Spleen (tissue), 11 donors: ENCODE results near the gene ADGRD1. TPM values are rescaled to one million over a fixed set of nuclear protein-coding genes. Genes with fewer than 3 reads are reported as not detected.

Source experiments
- DNase-seq: peaks from one replicate; pipeline ENCODE4 v3.0.0-alpha.2; 2020
- H3K27ac ChIP-seq, 8 donors: fragments of 200-600 bp; sonication (generic) in 7 of 8; 1 replicate in 4 of 8; 2 replicates in 4 of 8; pipeline versions ENCODE4 v1.5.0 to v1.8.0; 2016 to 2021; ENCODE audit warnings: inconsistent platforms in 4 of 8, mild to moderate bottlenecking in 4 of 8, moderate library complexity in 1 of 8
- H3K27me3 ChIP-seq, 7 donors: fragments of 200-600 bp; sonication (generic) in 6 of 7; replicated peaks in 1 of 7; 1 replicate in 4 of 7; 2 replicates in 3 of 7; pipeline versions ENCODE4 v1.5.0 to v1.8.0; 2016 to 2021; ENCODE audit warnings: inconsistent platforms in 3 of 7, mild to moderate bottlenecking in 1 of 7
- H3K36me3 ChIP-seq, 6 donors: fragments of 200-600 bp; sonication (generic) in 5 of 6; 1 replicate in 4 of 6; 2 replicates in 2 of 6; pipeline versions ENCODE4 v1.5.0 to v1.8.0; 2016 to 2021; ENCODE audit warnings: inconsistent platforms in 2 of 6
- H3K4me1 ChIP-seq, 6 donors: fragments of 200-600 bp; sonication (generic) in 5 of 6; 1 replicate in 3 of 6; 2 replicates in 3 of 6; pipeline versions ENCODE4 v1.5.0 to v1.8.0; 2016 to 2021; ENCODE audit warnings: inconsistent platforms in 3 of 6
- H3K4me3 ChIP-seq, 8 donors: fragments of 200-600 bp; sonication (generic) in 7 of 8; 1 replicate in 4 of 8; 2 replicates in 4 of 8; pipeline versions ENCODE4 v1.5.0 to v1.8.0; 2016 to 2021; ENCODE audit warnings: inconsistent platforms in 4 of 8, mild to moderate bottlenecking in 4 of 8, moderate library complexity in 2 of 8
- H3K9me3 ChIP-seq, 8 donors: fragments of 200-600 bp; sonication (generic) in 7 of 8; 1 replicate in 4 of 8; 2 replicates in 4 of 8; pipeline versions ENCODE4 v1.5.0 to v1.8.0; 2016 to 2021; ENCODE audit warnings: inconsistent platforms in 4 of 8
- CTCF ChIP-seq, 11 experiments: fragments of 200-600 bp in 7 of 11; fragments of 450-650 bp in 4 of 11; sonication (generic) in 4 of 11; IDR thresholded peaks in 8 of 11; conservative IDR thresholded peaks in 3 of 11; 1 replicate in 7 of 11; 2 replicates in 4 of 11; pipeline versions ENCODE4 v1.4.0 to v1.8.0; 2016 to 2021; ENCODE audit warnings: antibody characterized with exemption in 11 of 11, inconsistent platforms in 4 of 11, mild to moderate bottlenecking in 1 of 11
- POLR2A ChIP-seq, 3 donors: fragments of 450-650 bp; IDR thresholded peaks; one replicate each; pipeline ENCODE4 v1.5.1; 2017; ENCODE audit warnings: antibody characterized with exemption in 3 of 3, mild to moderate bottlenecking in 1 of 3
- POLR2AphosphoS5 ChIP-seq, 3 donors: sonication (generic); formaldehyde crosslinking; IDR thresholded peaks; one replicate each; pipeline ENCODE4 v1.5.1; 2017; ENCODE audit warnings: antibody characterized with exemption in 3 of 3
- WGBS, 5 donors: extraction: QIAGEN DNeasy Blood & Tissue Kit in 3 of 5; methylation state at CpG; one replicate each; pipeline versions ENCODE4 v1.1.5 to v1.1.7; 2013 to 2018; 5-methylcytosine and 5-hydroxymethylcytosine counted together
- intact Hi-C: fragments of 100-400 bp; cut with DNase I; formaldehyde crosslinking; loops from one replicate; pipeline ENCODE4 v1.15.0; 2023; ENCODE audit warnings: low total_unique reads
- polyA plus RNA-seq, 3 donors: library from polyadenylated mRNA; stranded (reverse); fragments of 200-250 nt; gene quantifications; one replicate each; pipeline ENCODE4 v1.2.1, GENCODE V29; 2013
- total RNA-seq, 7 donors: library from RNA; depleted of rRNA in 3 of 7; stranded (reverse); fragments of >200 nt in 3 of 7; fragmentation: NEBNext Ultra II Directional in 4 of 7; extraction: Animal tissue kit (Norgen Biotek cat#: 25700) in 4 of 7; gene quantifications; one replicate each; pipeline versions ENCODE4 v1.1.0 to v1.2.1, GENCODE V29; 2016 to 2021
- donor health status: healthy with polysubstance abuse.
- donor health status: DM: no; HTN: no; CAD: no; lungs with moderate emphysema.
- donor health status: DM: no; HTN: no; CAD: no.
- donor health status: Bipolar disorder and iron deficiency.
- donor health status: healthy.
- donor health status: DM: no; HTN: no; CAD: no.
- donor health status: DM: yes; HTN: yes; CAD: no.

ADGRD1 gene
- total and polyA plus RNA-seq, 10 donors, result 0.89 to 9.7 (median 4.8) TPM

GRCh38 chr12:131076296-131076695, 122.6 kb downstream of the ADGRD1 start:
- Histone ChIP-seq H3K36me3 (no peaks in the 10 kb centered on the region), H3K27ac (no peak overlapping the region), H3K4me3 (no peak overlapping the region), H3K27me3 (peaks cover 0 to 3% (median 0%) of the 10 kb centered on the region in 7 donors), H3K4me1 (no peaks in the 10 kb centered on the region), H3K9me3 (peaks cover 0 to 6% (median 0%) of the 10 kb centered on the region in 8 donors)
- intact Hi-C loops, result no loop called here
- TF ChIP-seq CTCF (IDR thresholded peaks at IDR 0.05 in 8 of 11, conservative IDR thresholded peaks at IDR 0.05 in 3 of 11) (no peak), POLR2A (IDR thresholded peaks at IDR 0.05) (no peak), POLR2AphosphoS5 (IDR thresholded peaks at IDR 0.05) (no peak)
- WGBS, 5 donors, result 79 to 89% (median 81%) methylated on average over 3 of the region's 3 CpGs
- no peak for DNase-seq

GRCh38 chr12:131076791-131077747, 123.4 kb downstream of the ADGRD1 start:
- intact Hi-C loops, result no loop called here
- no peak for TF ChIP-seq POLR2AphosphoS5 (IDR thresholded peaks at IDR 0.05)
- no peak for TF ChIP-seq CTCF (IDR thresholded peaks at IDR 0.05 in 8 of 11, conservative IDR thresholded peaks at IDR 0.05 in 3 of 11)
- no peak for TF ChIP-seq POLR2A (IDR thresholded peaks at IDR 0.05)
- Histone ChIP-seq H3K9me3 (peaks cover 0 to 6% (median 0%) of the 10 kb centered on the region in 8 donors), H3K27me3 (peaks cover 0 to 3% (median 0%) of the 10 kb centered on the region in 7 donors), H3K36me3 (no peaks in the 10 kb centered on the region), H3K4me3 (no peak overlapping the region), H3K4me1 (no peaks in the 10 kb centered on the region), H3K27ac (no peak overlapping the region)
- 77 to 87% (median 79%) methylated on average over 19 to 25 of the region's 25 CpGs for WGBS, 5 donors
- no peak for DNase-seq

GRCh38 chr12:131077931-131078391, 124.3 kb downstream of the ADGRD1 start:
- DNase-seq, result no peak
- no peak overlapping the region for H3K4me3 ChIP-seq
- no peak for TF ChIP-seq POLR2AphosphoS5 (IDR thresholded peaks at IDR 0.05)
- no peak for TF ChIP-seq POLR2A (IDR thresholded peaks at IDR 0.05)
- no peak for TF ChIP-seq CTCF (IDR thresholded peaks at IDR 0.05 in 8 of 11, conservative IDR thresholded peaks at IDR 0.05 in 3 of 11)
- H3K4me1 ChIP-seq, result no peaks in the 10 kb centered on the region
- no peaks in the 10 kb centered on the region for H3K36me3 ChIP-seq
- H3K27ac ChIP-seq, result no peak overlapping the region
- intact Hi-C loops, result no loop called here
- peaks cover 0 to 6% (median 0%) of the 10 kb centered on the region in 8 donors for H3K9me3 ChIP-seq
- 74 to 82% (median 79%) methylated on average over 11 of the region's 11 CpGs for WGBS, 5 donors
- H3K27me3 ChIP-seq, result peaks cover 0 to 3% (median 0%) of the 10 kb centered on the region in 7 donors
